ENCODE measurements around the gene EVA1A. TPM values are rescaled to one million over a fixed set of nuclear protein-coding genes. Genes with fewer than 3 reads are reported as not detected.

EVA1A gene
- total RNA-seq, 1 donor from 2014 or later = 114 TPM

GRCh38 chr2:75545922-75546321, 14.8 kb downstream of the EVA1A start:
- no peak for DNase-seq (ENCODE audit: extremely low read depth, low read depth, low spot score)

- no peak for DNase-seq (ENCODE audit: extremely low read depth, low read depth, low spot score)
Observed at GRCh38 chr2:75545387-75545786, 15.4 kb downstream of the EVA1A start.

GRCh38 chr2:75543446-75543845, 17.3 kb downstream of the EVA1A start:
- no peak for DNase-seq (ENCODE audit: extremely low read depth, low read depth, low spot score)

- no peak for DNase-seq (ENCODE audit: extremely low read depth, low read depth, low spot score)
Observed at GRCh38 chr2:75541430-75541829, 19.3 kb downstream of the EVA1A start.

GRCh38 chr2:75540994-75541393, 19.7 kb downstream of the EVA1A start:
- DNase-seq (ENCODE audit: extremely low read depth, low read depth, low spot score) = no peak

- no peak for DNase-seq (ENCODE audit: extremely low read depth, low read depth, low spot score)
Observed at GRCh38 chr2:75539955-75540716, 20.6 kb downstream of the EVA1A start.

GRCh38 chr2:75538521-75539490, 21.9 kb downstream of the EVA1A start:
- no peak for DNase-seq (ENCODE audit: extremely low read depth, low read depth, low spot score)

- no peak for DNase-seq (ENCODE audit: extremely low read depth, low read depth, low spot score)
Observed at GRCh38 chr2:75537658-75538057, 23.1 kb downstream of the EVA1A start.

- DNase-seq (ENCODE audit: extremely low read depth, low read depth, low spot score) = no peak
Observed at GRCh38 chr2:75533135-75533534, 27.6 kb downstream of the EVA1A start.

- DNase-seq (ENCODE audit: extremely low read depth, low read depth, low spot score) = no peak
Observed at GRCh38 chr2:75532488-75532887, 28.3 kb downstream of the EVA1A start.

GRCh38 chr2:75528221-75528977, 32.3 kb downstream of the EVA1A start:
- no peak for DNase-seq (ENCODE audit: extremely low read depth, low read depth, low spot score)

GRCh38 chr2:75527676-75528075, 33.1 kb downstream of the EVA1A start:
- no peak for DNase-seq (ENCODE audit: extremely low read depth, low read depth, low spot score)

- DNase-seq (ENCODE audit: extremely low read depth, low read depth, low spot score) = no peak
Observed at GRCh38 chr2:75526842-75527241, 33.9 kb downstream of the EVA1A start.

- DNase-seq (ENCODE audit: extremely low read depth, low read depth, low spot score) = no peak
Observed at GRCh38 chr2:75525434-75526310, 35.1 kb downstream of the EVA1A start.

GRCh38 chr2:75524276-75524911, 36.3 kb downstream of the EVA1A start:
- DNase-seq (ENCODE audit: extremely low read depth, low read depth, low spot score) = no peak

GRCh38 chr2:75523313-75524275, 37.1 kb downstream of the EVA1A start:
- DNase-seq (ENCODE audit: extremely low read depth, low read depth, low spot score) = peak; percentile 36

GRCh38 chr2:75522543-75523312, 38.0 kb downstream of the EVA1A start:
- DNase-seq (ENCODE audit: extremely low read depth, low read depth, low spot score) = no peak
